Endothelial cell of umbilical vein (primary cell): ENCODE measurements around the gene VEZT. TPM values are rescaled to one million over a fixed set of nuclear protein-coding genes. Genes with fewer than 3 reads are reported as not detected.

ENCODE experiments used
- BruUV-seq: library from RNA; stranded (reverse); fragments of 400-500 nt; replicated peaks from 2 replicates; lab custom pipeline; 2021; lab: Mats Ljungman, UMichigan
- CTCF ChIA-PET: fragments of 300-600, 350-600 bp; sonication (Branson Sonifier 250); formaldehyde crosslinking; loops from one replicate; lab custom pipeline; 2021; ENCODE audit warnings: antibody characterized with exemption, inconsistent platforms; lab: Charles Lee
- POLR2A ChIA-PET: fragments of 300-600, 350-600 bp; sonication (Branson Sonifier 250); formaldehyde crosslinking; loops from one replicate; lab custom pipeline; 2021; ENCODE audit warnings: antibody characterized with exemption, inconsistent platforms; lab: Charles Lee
- DNase-seq: peaks from one replicate; pipeline ENCODE4 v3.0.0-alpha.2; 2011; ENCODE audit warnings: low read depth, low spot score
- FAIRE-seq: peaks from 2 replicates; lab custom pipeline; 2011; peaks lifted over from hg19 to GRCh38; lab: Jason Lieb, UNC
- H2AFZ ChIP-seq: 2 replicates; pipeline ENCODE4 v1.6.0; 2012; ENCODE audit warnings: low read depth, low read length, control low read depth, inconsistent platforms
- H3K27ac ChIP-seq: 2 replicates; pipeline ENCODE4 v1.5.1; 2011; ENCODE audit warnings: low read depth, mild to moderate bottlenecking, control low read depth, low read length, moderate library complexity; ENCODE audit not compliant: insufficient read depth
- H3K27me3 ChIP-seq, 2 experiments: 2 replicates each; pipeline versions ENCODE4 v1.6.0 to v1.6.1; 2011; ENCODE audit warnings: low read length in 2 of 2, mixed read lengths in 1 of 2; ENCODE audit not compliant: control insufficient read depth in 2 of 2, insufficient read depth in 2 of 2
- H3K36me3 ChIP-seq, 2 experiments: 2 replicates in 1 of 2; 3 replicates in 1 of 2; pipeline ENCODE4 v1.5.1; 2011; ENCODE audit warnings: low read length in 2 of 2, mild to moderate bottlenecking in 1 of 2, moderate library complexity in 1 of 2; ENCODE audit not compliant: control insufficient read depth in 2 of 2, insufficient read depth in 2 of 2; ENCODE audit errors: extremely low read depth in 1 of 2
- H3K4me1 ChIP-seq: 3 replicates; pipeline ENCODE4 v1.5.1; 2011; ENCODE audit warnings: mild to moderate bottlenecking, low read length; ENCODE audit not compliant: control insufficient read depth, insufficient read depth; ENCODE audit errors: extremely low read depth
- H3K4me2 ChIP-seq: 2 replicates; pipeline ENCODE4 v1.6.1; 2011; ENCODE audit warnings: low read length, control low read depth, mixed read lengths; ENCODE audit not compliant: insufficient read depth
- H3K4me3 ChIP-seq, 3 experiments: fragments of 200-600 bp in 1 of 3; sonication (generic), shearing (Covaris generic) in 1 of 3; replicated peaks in 1 of 3; 2 replicates each; pipeline ENCODE4 v1.5.1; 2011 to 2016; ENCODE audit warnings: control low read depth in 3 of 3, low read length in 3 of 3, mild to moderate bottlenecking in 2 of 3, inconsistent platforms in 1 of 3, low read depth in 1 of 3, moderate library complexity in 1 of 3; ENCODE audit not compliant: insufficient read depth in 1 of 3
- H3K79me2 ChIP-seq: 2 replicates; pipeline ENCODE4 v1.6.0; 2012; ENCODE audit warnings: low read length, inconsistent platforms; ENCODE audit not compliant: control insufficient read depth, insufficient read depth
- H3K9ac ChIP-seq: replicated peaks from 2 replicates; pipeline ENCODE3; 2011; ENCODE audit warnings: low read length, control low read depth; ENCODE audit not compliant: insufficient read depth; ENCODE audit errors: extremely low read depth
- H3K9me1 ChIP-seq: replicated peaks from 3 replicates; pipeline ENCODE4 v1.6.0; 2011; ENCODE audit warnings: mild to moderate bottlenecking, low read length; ENCODE audit not compliant: control insufficient read depth, insufficient read depth; ENCODE audit errors: extremely low read depth
- H3K9me3 ChIP-seq: replicated peaks from 2 replicates; pipeline ENCODE4 v1.5.1; 2012; ENCODE audit warnings: low read length, inconsistent platforms; ENCODE audit not compliant: control insufficient read depth, insufficient read depth
- H4K20me1 ChIP-seq: replicated peaks from 2 replicates; pipeline ENCODE3; 2011; ENCODE audit warnings: mild to moderate bottlenecking, low read length; ENCODE audit not compliant: control insufficient read depth, insufficient read depth; ENCODE audit errors: extremely low read depth
- CTCF ChIP-seq, 2 donors: IDR thresholded peaks; 1 replicate in 1 of 2; 2 replicates in 1 of 2; pipeline ENCODE4 v1.5.1; 2011; ENCODE audit warnings: low read length in 2 of 2, mild to moderate bottlenecking in 2 of 2, moderate library complexity in 2 of 2, control low read depth in 1 of 2, inconsistent platforms in 1 of 2, low read depth in 1 of 2; ENCODE audit not compliant: insufficient read depth in 1 of 2; ENCODE audit errors: extremely low read depth in 1 of 2
- EZH2 ChIP-seq: IDR thresholded peaks from 2 replicates; pipeline ENCODE4 v1.6.1; 2012; ENCODE audit warnings: borderline replicate concordance, low read depth, mild to moderate bottlenecking, moderate library complexity, low read length, inconsistent platforms; ENCODE audit not compliant: severe bottlenecking
- JUN ChIP-seq: IDR thresholded peaks from 2 replicates; pipeline ENCODE4 v1.6.1; 2011; ENCODE audit warnings: borderline replicate concordance, low read depth; ENCODE audit not compliant: insufficient read length, insufficient read depth
- MAX ChIP-seq: IDR thresholded peaks from 2 replicates; pipeline ENCODE4 v1.6.1; 2011; ENCODE audit not compliant: insufficient read depth, insufficient read length
- MYC ChIP-seq: IDR thresholded peaks from one replicate; pipeline ENCODE4 v1.6.1; 2011; ENCODE audit warnings: mild to moderate bottlenecking, low read depth, low read length
- POLR2A ChIP-seq: IDR thresholded peaks from 2 replicates; pipeline ENCODE4 v1.6.1; 2012; ENCODE audit warnings: low read depth, mild to moderate bottlenecking, control low read depth, low read length
- dilution Hi-C: fragments of 300-500 bp; cut with MboI; formaldehyde crosslinking; loops from one replicate; pipeline ENCODE4 v1.15.0; 2019; ENCODE audit warnings: low sequenced_read_pairs; ENCODE audit not compliant: extremely low pct_ligation_motif_present
- intact Hi-C: fragments of 100-400 bp; cut with micrococcal nuclease; formaldehyde crosslinking; loops from one replicate; pipeline ENCODE4 v1.10.0; 2022
- polyA plus RNA-seq, 4 experiments: library from polyadenylated mRNA; depleted of rRNA in 3 of 4; stranded (reverse) in 3 of 4; unstranded in 1 of 4; fragments of >200 nt; gene quantifications; 2 replicates each; pipeline versions ENCODE4 v1.2.1 to v1.2.3, GENCODE V29; 2011 to 2012; ENCODE audit warnings: missing spikeins in 1 of 4
- total RNA-seq: library from RNA; stranded (reverse); gene quantifications from 2 replicates; pipeline ENCODE4 v1.2.3, GENCODE V29; 2021

Gene VEZT
- total and polyA plus RNA-seq, 2 donors (not counting 3 experiments of a cell fraction or from before 2014, with no cell fraction given): 57.8 to 91.3 TPM

GRCh38 chr12:95339086-95339788 lies 121.6 kb downstream of the VEZT start:
- POLR2A ChIA-PET: no interaction called here

More at GRCh38 chr12:95339086-95339788, 121.6 kb downstream of the VEZT start:
- Histone ChIP-seq H3K9ac (no peak overlapping the region), H3K9me3 (no peaks in the 10 kb centered on the region), H3K79me2 (no peaks in the 10 kb centered on the region), H2AFZ (no peak overlapping the region), H3K4me3 (no peak overlapping the region), H3K4me2 (no peak overlapping the region), H3K27me3 (no peaks in the 10 kb centered on the region), H3K27ac (no peak overlapping the region), H3K9me1 (no peaks in the 10 kb centered on the region), H3K4me1 (peaks cover 11% of the 10 kb centered on the region), H4K20me1 (no peaks in the 10 kb centered on the region), H3K36me3 (no peaks in the 10 kb centered on the region)
- TF ChIP-seq MYC (no peak), CTCF (IDR thresholded peaks at IDR 0.05; ENCODE audit: extremely low read depth in 1 of 2, insufficient read depth in 1 of 2, low read depth in 1 of 2, low read length in 2 of 2) (no peak), JUN (no peak), MAX (no peak), EZH2 (no peak), POLR2A (no peak)
- CTCF ChIA-PET: interaction anchor here (1.0 kb wide), 1 partner anchor 195 kb away, joined by 4 read pairs; no protein-coding TSS in a partner anchor
- BruUV-seq: no TSS peak
- intact Hi-C loops (loop anchor here (10.0 kb wide), 1 partner anchor 1204 kb away; no protein-coding TSS in a partner anchor), dilution Hi-C loops (no loop called here)
- FAIRE-seq (no peak), DNase-seq (no peak)
